ENCODE data around the gene LGALSL. TPM values are rescaled to one million over a fixed set of nuclear protein-coding genes. Genes with fewer than 3 reads are reported as not detected.
A peak's percentile ranks its signal among the peaks of the same experiment; 100 is the strongest.

The LGALSL gene
- total RNA-seq, 1 experiment from 2014 or later, result 23.8 TPM

DNA sequence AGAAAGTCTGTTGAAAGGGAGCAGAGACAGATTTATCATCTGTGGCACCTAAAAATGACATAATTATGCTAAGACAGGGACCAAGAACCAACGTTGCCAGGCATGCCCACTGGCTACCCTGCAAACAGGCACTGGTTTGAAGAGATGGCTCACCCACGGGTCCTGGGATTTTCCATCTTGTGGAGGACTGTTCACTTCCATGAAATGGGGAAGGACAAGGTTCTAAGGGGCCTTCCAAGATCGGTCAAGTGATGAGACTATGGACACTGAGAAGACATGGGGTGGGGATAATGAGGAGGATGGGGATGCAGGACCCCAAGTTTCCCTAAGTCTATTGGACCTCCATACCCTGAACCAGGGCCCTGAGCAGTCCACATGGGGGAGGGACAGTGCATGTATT lies 18.9 kb downstream of the LGALSL start:
- H2BK5ac ChIP-seq (ENCODE audit: insufficient read length, low read length), result no peak overlapping the region
- H3K27ac ChIP-seq (ENCODE audit: insufficient read length, low read depth, low read length), result no peak overlapping the region
- no peaks in the 10 kb centered on the region; the same call in 1 of the 2 replicates for H3K27me3 Mint-ChIP-seq (ENCODE audit: low read depth)
- peaks cover 28 to 33% of the 10 kb centered on the region in 2 experiments for H3K4me1 Mint-ChIP-seq
- no peaks in the 10 kb centered on the region for H3K79me2 ChIP-seq (ENCODE audit: insufficient read depth, low read length)
- no peak overlapping the region for H2BK12ac ChIP-seq (ENCODE audit: insufficient read length, low read depth, low read length)
- H3T11ph ChIP-seq (ENCODE audit: low read length), result no peak overlapping the region
- no peak for DNase-seq
- H3K4ac ChIP-seq (ENCODE audit: low read depth, low read length), result no peak overlapping the region
- no peak overlapping the region for H3K23ac ChIP-seq (ENCODE audit: insufficient read length, low read depth, low read length)
- no peak overlapping the region for H3K14ac ChIP-seq (ENCODE audit: insufficient read depth, low read length)
- no peak overlapping the region for H4K8ac ChIP-seq (replicated peaks; ENCODE audit: insufficient read length, low read depth, low read length)
- peaks cover 7% of the 10 kb centered on the region; the same call in 1 of the 2 replicates for H3K4me1 ChIP-seq (ENCODE audit: insufficient read depth, low read length)
- no peaks in the 10 kb centered on the region for H3K9me3 Mint-ChIP-seq
- H3K9me3 ChIP-seq (ENCODE audit: control insufficient read depth, low read depth, low read length), result no peaks in the 10 kb centered on the region
- no peak overlapping the region for H3K56ac ChIP-seq (ENCODE audit: insufficient read length, low read depth, low read length)
- H4K20me1 ChIP-seq (ENCODE audit: control insufficient read depth, insufficient read depth, insufficient read length), result no peaks in the 10 kb centered on the region
- no peak overlapping the region for H3K4me2 ChIP-seq (ENCODE audit: insufficient read depth, insufficient read length, low read length)
- no peak overlapping the region for H4K91ac ChIP-seq (ENCODE audit: insufficient read length, low read depth, low read length)
- H3K79me1 ChIP-seq (ENCODE audit: insufficient read depth, low read depth, low read length, poor library complexity, severe bottlenecking), result no peaks in the 10 kb centered on the region
- H3K4me3 Mint-ChIP-seq, result no peak overlapping the region
- H2BK20ac ChIP-seq (ENCODE audit: low read depth, low read length, poor library complexity, severe bottlenecking), result no peak overlapping the region
- no peak overlapping the region for H3K18ac ChIP-seq (ENCODE audit: insufficient read length, low read depth, low read length)
- H3K36me3 Mint-ChIP-seq (ENCODE audit: insufficient read depth in 1 of 3, low read depth in 3 of 3), result no peaks in the 10 kb centered on the region
- no peak overlapping the region for H2AFZ ChIP-seq (ENCODE audit: low read length)
- no peak overlapping the region for H2BK15ac ChIP-seq (ENCODE audit: low read depth, low read length)
- WGBS (ENCODE audit: extremely low coverage, insufficient read length, low lambda C conversion rate), result no CpG with 5 or more reads among the region's 3 CpGs
- no peak overlapping the region for H2AK5ac ChIP-seq (ENCODE audit: insufficient read length, low read length)
- TF ChIP-seq, protein P1, sequence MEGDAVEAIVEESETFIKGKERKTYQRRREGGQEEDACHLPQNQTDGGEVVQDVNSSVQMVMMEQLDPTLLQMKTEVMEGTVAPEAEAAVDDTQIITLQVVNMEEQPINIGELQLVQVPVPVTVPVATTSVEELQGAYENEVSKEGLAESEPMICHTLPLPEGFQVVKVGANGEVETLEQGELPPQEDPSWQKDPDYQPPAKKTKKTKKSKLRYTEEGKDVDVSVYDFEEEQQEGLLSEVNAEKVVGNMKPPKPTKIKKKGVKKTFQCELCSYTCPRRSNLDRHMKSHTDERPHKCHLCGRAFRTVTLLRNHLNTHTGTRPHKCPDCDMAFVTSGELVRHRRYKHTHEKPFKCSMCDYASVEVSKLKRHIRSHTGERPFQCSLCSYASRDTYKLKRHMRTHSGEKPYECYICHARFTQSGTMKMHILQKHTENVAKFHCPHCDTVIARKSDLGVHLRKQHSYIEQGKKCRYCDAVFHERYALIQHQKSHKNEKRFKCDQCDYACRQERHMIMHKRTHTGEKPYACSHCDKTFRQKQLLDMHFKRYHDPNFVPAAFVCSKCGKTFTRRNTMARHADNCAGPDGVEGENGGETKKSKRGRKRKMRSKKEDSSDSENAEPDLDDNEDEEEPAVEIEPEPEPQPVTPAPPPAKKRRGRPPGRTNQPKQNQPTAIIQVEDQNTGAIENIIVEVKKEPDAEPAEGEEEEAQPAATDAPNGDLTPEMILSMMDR (conservative IDR thresholded peaks at IDR 0.05), result no peak
- peak overlapping the region in 1 of 3 experiments; percentile 23; a peak in 1 of 7 replicates for H3K27ac Mint-ChIP-seq
- no peak overlapping the region for H2BK120ac ChIP-seq (ENCODE audit: low read depth, low read length, poor library complexity, severe bottlenecking)
- H3K23me2 ChIP-seq (ENCODE audit: insufficient read length, low read depth, low read length, poor library complexity, severe bottlenecking), result no peaks in the 10 kb centered on the region
- H3K27me3 ChIP-seq (ENCODE audit: insufficient read depth, low read length), result no peaks in the 10 kb centered on the region
- no peak overlapping the region for H3K9ac ChIP-seq (ENCODE audit: extremely low read depth, insufficient read length, low read length)
- no peak overlapping the region for H4K5ac ChIP-seq (ENCODE audit: insufficient read length, low read depth, low read length)

All from H9 (cell line).